Gastrocnemius medialis (tissue), 4 donors: ENCODE results near the gene CDSN.

Experiments
- CTCF ChIP-seq, 5 experiments: fragments of 450-650 bp in 3 of 5; fragments of 200-600 bp in 2 of 5; sonication (generic) in 2 of 5; IDR thresholded peaks in 4 of 5; conservative IDR thresholded peaks in 1 of 5; 1 replicate in 4 of 5; 2 replicates in 1 of 5; pipeline ENCODE4 v1.5.1; 2016 to 2019; ENCODE audit warnings: antibody characterized with exemption in 5 of 5, mild to moderate bottlenecking in 3 of 5, moderate library complexity in 3 of 5
- POLR2A ChIP-seq, 2 donors: fragments of 450-650 bp; IDR thresholded peaks; one replicate each; pipeline ENCODE4 v1.6.1; 2017; ENCODE audit warnings: antibody characterized with exemption in 2 of 2, mild to moderate bottlenecking in 2 of 2, moderate library complexity in 2 of 2

- TF ChIP-seq CTCF (IDR thresholded peaks at IDR 0.05 in 4 of 5, conservative IDR thresholded peaks at IDR 0.05 in 1 of 5) (no peak), POLR2A (IDR thresholded peaks at IDR 0.05) (no peak)
These were observed 36.4 kb upstream of the CDSN start for GRCh38 chr6:31156641-31157040.
